HCT116 (cell line): ENCODE results near the gene SPATA33.

Source experiments
- JUND ChIP-seq: IDR thresholded peaks from 2 replicates; pipeline ENCODE4 v1.6.1; 2012
- POLR2A ChIP-seq: IDR thresholded peaks from 2 replicates; pipeline ENCODE4 v1.7.0; 2011; ENCODE audit warnings: borderline replicate concordance; ENCODE audit not compliant: insufficient read depth, insufficient read length; ENCODE audit errors: extremely low read depth
- POLR2AphosphoS5 ChIP-seq: IDR thresholded peaks from 2 replicates; pipeline ENCODE4 v1.6.1; 2011; ENCODE audit warnings: mild to moderate bottlenecking, low read depth, low read length, moderate library complexity
- RAD21 ChIP-seq: IDR thresholded peaks from 2 replicates; pipeline ENCODE4 v1.6.1; 2012; ENCODE audit warnings: low read depth, mild to moderate bottlenecking
- SP1 ChIP-seq: IDR thresholded peaks from 2 replicates; pipeline ENCODE4 v1.6.1; 2012; ENCODE audit warnings: low read depth
- ZBTB33 ChIP-seq: IDR thresholded peaks from 2 replicates; pipeline ENCODE4 v1.6.1; 2011; ENCODE audit warnings: mild to moderate bottlenecking, low read length, moderate library complexity; ENCODE audit not compliant: insufficient replicate concordance; ENCODE audit errors: extremely low read depth
- ZNF274 ChIP-seq: fragments of 200-500 bp; sonication (Bioruptor generic); IDR thresholded peaks from 2 replicates; pipeline ENCODE4 v1.6.1; 2014; ENCODE audit warnings: mild to moderate bottlenecking, low read depth, low read length, inconsistent platforms
- TF ChIP-seq, protein P1 (sequence below), 3 experiments: fragments of 200-600 bp in 1 of 3; sonication (generic) in 1 of 3; IDR thresholded peaks in 2 of 3; conservative IDR thresholded peaks in 1 of 3; 2 replicates each; pipeline ENCODE4 v1.5.1; 2012 to 2017; ENCODE audit warnings: low read depth in 2 of 3, low read length in 2 of 3, antibody characterized with exemption in 1 of 3, borderline replicate concordance in 1 of 3, control low read depth in 1 of 3, mild to moderate bottlenecking in 1 of 3, mixed read lengths in 1 of 3, mixed run types in 1 of 3, moderate library complexity in 1 of 3; ENCODE audit not compliant: insufficient read depth in 1 of 3

- TF ChIP-seq POLR2AphosphoS5 (no peak), POLR2A (no peak), ZNF274 (no peak), RAD21 (no peak), SP1 (no peak), JUND (no peak), ZBTB33 (no peak)
- TF ChIP-seq, protein P1, sequence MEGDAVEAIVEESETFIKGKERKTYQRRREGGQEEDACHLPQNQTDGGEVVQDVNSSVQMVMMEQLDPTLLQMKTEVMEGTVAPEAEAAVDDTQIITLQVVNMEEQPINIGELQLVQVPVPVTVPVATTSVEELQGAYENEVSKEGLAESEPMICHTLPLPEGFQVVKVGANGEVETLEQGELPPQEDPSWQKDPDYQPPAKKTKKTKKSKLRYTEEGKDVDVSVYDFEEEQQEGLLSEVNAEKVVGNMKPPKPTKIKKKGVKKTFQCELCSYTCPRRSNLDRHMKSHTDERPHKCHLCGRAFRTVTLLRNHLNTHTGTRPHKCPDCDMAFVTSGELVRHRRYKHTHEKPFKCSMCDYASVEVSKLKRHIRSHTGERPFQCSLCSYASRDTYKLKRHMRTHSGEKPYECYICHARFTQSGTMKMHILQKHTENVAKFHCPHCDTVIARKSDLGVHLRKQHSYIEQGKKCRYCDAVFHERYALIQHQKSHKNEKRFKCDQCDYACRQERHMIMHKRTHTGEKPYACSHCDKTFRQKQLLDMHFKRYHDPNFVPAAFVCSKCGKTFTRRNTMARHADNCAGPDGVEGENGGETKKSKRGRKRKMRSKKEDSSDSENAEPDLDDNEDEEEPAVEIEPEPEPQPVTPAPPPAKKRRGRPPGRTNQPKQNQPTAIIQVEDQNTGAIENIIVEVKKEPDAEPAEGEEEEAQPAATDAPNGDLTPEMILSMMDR (IDR thresholded peaks at IDR 0.05 in 2 of 3, conservative IDR thresholded peaks at IDR 0.05 in 1 of 3; ENCODE audit: borderline replicate concordance in 1 of 3, insufficient read depth in 1 of 3, low read depth in 2 of 3, low read length in 2 of 3), result no peak
Observed at GRCh38 chr16:89712274-89712781, 54.7 kb downstream of the SPATA33 start.
